OCI-LY1 (cell line): ENCODE results near the gene GPR137B.

Experiments used
- H2AFZ ChIP-seq: fragments of 200-600 bp; sonication (generic), shearing (Covaris generic); 2 replicates; pipeline ENCODE4 v1.6.0; 2014; ENCODE audit warnings: antibody characterized with exemption, mild to moderate bottlenecking, low read length
- H3F3A ChIP-seq: fragments of 200-600 bp; sonication (generic), shearing (Covaris generic); 2 replicates; pipeline ENCODE4 v1.6.0; 2014; ENCODE audit warnings: mild to moderate bottlenecking, antibody characterized with exemption, low read length, moderate library complexity; ENCODE audit not compliant: insufficient read depth
- H3K27ac ChIP-seq: fragments of 200-600 bp; sonication (generic); 2 replicates; pipeline ENCODE4 v1.5.1; 2014; ENCODE audit warnings: low read length, mixed run types, mild to moderate bottlenecking, low read depth; ENCODE audit not compliant: poor library complexity, severe bottlenecking
- H3K27me3 ChIP-seq: fragments of 200-600 bp; sonication (generic); 2 replicates; pipeline ENCODE4 v1.6.0; 2014; ENCODE audit warnings: antibody characterized with exemption, mild to moderate bottlenecking, low read length, moderate library complexity; ENCODE audit not compliant: insufficient read depth
- H3K36me3 ChIP-seq: fragments of 200-600 bp; sonication (generic); 2 replicates; pipeline ENCODE4 v1.6.1; 2014; ENCODE audit warnings: mild to moderate bottlenecking, antibody characterized with exemption, low read length, moderate library complexity, mixed read lengths; ENCODE audit not compliant: insufficient read depth
- H3K4me1 ChIP-seq: fragments of 200-600 bp; sonication (generic); 2 replicates; pipeline ENCODE4 v1.5.1; 2014; ENCODE audit warnings: mild to moderate bottlenecking, low read length, moderate library complexity; ENCODE audit not compliant: insufficient read depth, severe bottlenecking
- H3K4me2 ChIP-seq: fragments of 200-600 bp; sonication (generic), shearing (Covaris generic); 2 replicates; pipeline ENCODE4 v1.6.1; 2014; ENCODE audit warnings: low read length
- H3K4me3 ChIP-seq: fragments of 200-600 bp; sonication (generic); 2 replicates; pipeline ENCODE4 v1.5.1; 2014; ENCODE audit warnings: low read length, low read depth, mild to moderate bottlenecking, mixed read lengths; ENCODE audit not compliant: poor library complexity, severe bottlenecking
- H3K79me2 ChIP-seq: fragments of 200-600 bp; shearing (Covaris generic); 2 replicates; pipeline ENCODE4 v1.6.1; 2016; ENCODE audit warnings: mixed run types, low read length, mixed read lengths; ENCODE audit not compliant: insufficient read depth
- H3K9ac ChIP-seq: fragments of 200-600 bp; sonication (generic), shearing (Covaris generic); 2 replicates; pipeline ENCODE4 v1.6.1; 2014; ENCODE audit warnings: mild to moderate bottlenecking, low read length, mixed read lengths
- H3K9me2 ChIP-seq: fragments of 200-600 bp; sonication (generic), shearing (Covaris generic); 2 replicates; pipeline ENCODE4 v1.6.1; 2014; ENCODE audit warnings: low read depth, mild to moderate bottlenecking, low read length, mixed read lengths
- H3K9me3 ChIP-seq: fragments of 200-600 bp; shearing (Covaris generic); 2 replicates; pipeline ENCODE4 v1.6.1; 2014; ENCODE audit warnings: low read length, mixed read lengths
- H4K20me1 ChIP-seq: fragments of 200-600 bp; sonication (generic), shearing (Covaris generic); 2 replicates; pipeline ENCODE4 v1.6.0; 2016; ENCODE audit warnings: mild to moderate bottlenecking, low read length; ENCODE audit not compliant: insufficient read depth
- EZH2 ChIP-seq: fragments of 200-600 bp; sonication (generic), shearing (Covaris generic); IDR thresholded peaks from 2 replicates; pipeline ENCODE4 v1.8.0; 2017; ENCODE audit warnings: borderline replicate concordance, mixed run types, mild to moderate bottlenecking, antibody characterized with exemption, low read length, moderate library complexity, mixed read lengths
- TF ChIP-seq, protein P1 (sequence below): fragments of 200-600 bp; sonication (generic), shearing (Covaris generic); IDR thresholded peaks from 2 replicates; pipeline ENCODE4 v1.5.1; 2017; ENCODE audit warnings: mild to moderate bottlenecking, antibody characterized with exemption, low read length, moderate library complexity, mixed read lengths

Gene GPR137B

DNA sequence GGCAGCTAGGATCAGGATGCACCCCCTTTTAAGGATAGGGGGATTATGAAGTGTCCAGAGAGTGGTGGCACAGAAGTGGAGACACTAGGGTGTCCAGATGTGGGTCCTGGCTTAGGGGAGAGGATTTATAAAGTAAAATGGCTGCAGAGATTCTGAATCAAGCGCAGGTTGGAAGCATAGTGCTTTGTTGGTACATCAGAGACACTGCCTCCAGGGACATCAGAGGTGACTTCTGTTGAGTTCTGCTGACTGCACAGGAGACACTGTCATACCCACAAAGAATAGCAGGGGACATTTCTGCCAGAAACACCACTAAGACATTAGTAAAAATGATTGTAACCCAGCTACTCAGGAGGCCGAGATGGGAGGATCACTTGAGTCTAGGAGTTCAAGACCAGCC lies 16.4 kb downstream of the GPR137B start:
- Histone ChIP-seq H3F3A (no peaks in the 10 kb centered on the region), H3K4me1 (peaks cover 56% of the 10 kb centered on the region), H3K27me3 (no peaks in the 10 kb centered on the region), H3K9ac (peak overlapping the region; percentile 44), H3K79me2 (peaks cover 5% of the 10 kb centered on the region; the same call in 1 of the 2 replicates), H3K4me3 (no peak overlapping the region), H3K27ac (peak overlapping the region; percentile 81), H3K9me3 (peaks cover 14% of the 10 kb centered on the region), H3K9me2 (no peaks in the 10 kb centered on the region), H3K4me2 (peak overlapping the region; percentile 52; the same call in 1 of the 2 replicates), H2AFZ (no peak overlapping the region), H4K20me1 (no peaks in the 10 kb centered on the region), H3K36me3 (peaks cover 15% of the 10 kb centered on the region)
- TF ChIP-seq, protein P1, sequence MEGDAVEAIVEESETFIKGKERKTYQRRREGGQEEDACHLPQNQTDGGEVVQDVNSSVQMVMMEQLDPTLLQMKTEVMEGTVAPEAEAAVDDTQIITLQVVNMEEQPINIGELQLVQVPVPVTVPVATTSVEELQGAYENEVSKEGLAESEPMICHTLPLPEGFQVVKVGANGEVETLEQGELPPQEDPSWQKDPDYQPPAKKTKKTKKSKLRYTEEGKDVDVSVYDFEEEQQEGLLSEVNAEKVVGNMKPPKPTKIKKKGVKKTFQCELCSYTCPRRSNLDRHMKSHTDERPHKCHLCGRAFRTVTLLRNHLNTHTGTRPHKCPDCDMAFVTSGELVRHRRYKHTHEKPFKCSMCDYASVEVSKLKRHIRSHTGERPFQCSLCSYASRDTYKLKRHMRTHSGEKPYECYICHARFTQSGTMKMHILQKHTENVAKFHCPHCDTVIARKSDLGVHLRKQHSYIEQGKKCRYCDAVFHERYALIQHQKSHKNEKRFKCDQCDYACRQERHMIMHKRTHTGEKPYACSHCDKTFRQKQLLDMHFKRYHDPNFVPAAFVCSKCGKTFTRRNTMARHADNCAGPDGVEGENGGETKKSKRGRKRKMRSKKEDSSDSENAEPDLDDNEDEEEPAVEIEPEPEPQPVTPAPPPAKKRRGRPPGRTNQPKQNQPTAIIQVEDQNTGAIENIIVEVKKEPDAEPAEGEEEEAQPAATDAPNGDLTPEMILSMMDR: no peak
- no peak for TF ChIP-seq EZH2

DNA sequence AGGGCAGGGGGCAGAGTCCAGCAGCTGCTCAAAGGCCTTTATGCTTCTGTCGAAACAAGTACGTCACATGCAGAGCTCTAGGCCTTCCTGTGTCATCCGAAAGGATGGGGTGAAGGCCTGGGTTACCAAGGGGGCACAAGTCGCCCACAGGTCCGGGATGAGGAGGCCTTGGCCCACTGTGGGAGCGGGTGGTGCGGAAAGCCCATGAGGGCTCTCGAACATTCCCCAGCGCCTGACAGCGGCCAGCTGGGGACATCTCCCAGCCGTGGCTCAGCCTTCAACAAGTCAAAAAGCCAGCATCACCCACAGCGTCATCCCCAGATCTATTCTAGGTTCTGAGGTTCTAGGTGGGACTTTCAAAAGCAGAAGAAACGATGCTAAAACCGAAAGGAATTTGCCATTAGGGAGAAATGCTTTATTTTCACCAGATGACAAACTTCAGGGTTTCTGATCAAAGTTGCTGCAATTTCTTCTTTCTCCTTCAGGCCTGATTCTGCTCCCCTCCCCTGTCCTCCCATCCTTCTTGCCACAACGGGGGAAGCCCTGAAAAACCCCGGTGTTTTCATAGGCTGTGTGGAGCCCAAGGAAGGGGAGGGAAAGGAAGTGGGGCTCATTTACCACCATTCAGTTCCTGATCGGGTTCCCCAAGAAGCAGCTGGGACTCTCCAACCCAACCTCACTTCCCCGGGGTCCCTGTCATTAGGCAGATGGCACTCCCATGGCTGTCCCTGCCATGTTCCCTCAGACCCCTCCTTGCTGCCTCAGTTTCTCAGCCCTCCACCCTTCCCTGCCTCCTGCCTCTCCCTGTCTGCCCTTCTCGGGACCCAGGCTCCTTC lies 17.6 kb downstream of the GPR137B start:
- H3K4me2 ChIP-seq: peak overlapping the region; percentile 14; the same call in 1 of the 2 replicates
- peaks cover 2% of the 10 kb centered on the region; the same call in 1 of the 2 replicates for H3K79me2 ChIP-seq
- H3K27ac ChIP-seq: peak overlapping the region; percentile 81
- H3K36me3 ChIP-seq: peaks cover 23% of the 10 kb centered on the region
- H3K9me2 ChIP-seq: no peaks in the 10 kb centered on the region
- H4K20me1 ChIP-seq: no peaks in the 10 kb centered on the region
- TF ChIP-seq, protein P1: no peak
- no peak for TF ChIP-seq EZH2
- no peak overlapping the region for H2AFZ ChIP-seq
- no peaks in the 10 kb centered on the region for H3F3A ChIP-seq
- H3K4me3 ChIP-seq: no peak overlapping the region
- peaks cover 18% of the 10 kb centered on the region for H3K9me3 ChIP-seq
- no peaks in the 10 kb centered on the region for H3K27me3 ChIP-seq
- H3K9ac ChIP-seq: no peak overlapping the region; the same call in 1 of the 2 replicates
- H3K4me1 ChIP-seq: peaks cover 50% of the 10 kb centered on the region

DNA sequence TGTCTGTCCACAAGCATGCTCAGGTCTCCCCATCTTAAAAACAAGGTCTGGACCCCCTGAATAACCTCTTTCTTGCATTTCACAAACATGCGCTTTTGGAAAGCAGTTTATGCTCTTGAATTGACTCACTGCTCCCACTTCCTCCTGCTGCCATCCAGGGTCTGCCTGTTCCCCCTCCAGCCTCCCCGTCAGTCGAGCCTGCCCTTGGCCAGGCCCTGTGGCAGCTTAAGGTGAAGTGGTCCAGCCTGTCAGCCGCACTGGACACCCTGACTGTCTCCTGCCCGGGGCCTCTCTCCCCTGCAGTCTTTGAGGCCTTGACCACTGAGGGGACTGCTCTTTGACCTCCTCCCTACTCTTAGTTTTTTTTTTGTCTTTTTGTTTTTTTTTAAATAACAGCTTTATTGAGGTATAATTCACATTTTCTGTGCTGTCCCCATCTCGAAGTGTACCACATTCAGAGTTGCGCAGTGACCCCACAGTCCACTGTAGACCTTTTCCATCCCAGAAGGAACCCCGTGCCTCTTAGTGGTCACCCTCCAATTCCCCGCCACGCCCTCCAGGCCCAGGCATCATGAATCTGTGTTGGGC lies 18.3 kb downstream of the GPR137B start:
- H3K9ac ChIP-seq: no peak overlapping the region
- H3F3A ChIP-seq: no peaks in the 10 kb centered on the region
- H3K4me1 ChIP-seq: peaks cover 46% of the 10 kb centered on the region
- H3K4me3 ChIP-seq: no peak overlapping the region
- TF ChIP-seq EZH2: no peak
- TF ChIP-seq, protein P1: no peak
- peak overlapping the region; percentile 81 for H3K27ac ChIP-seq
- H3K27me3 ChIP-seq: no peaks in the 10 kb centered on the region
- H2AFZ ChIP-seq: no peak overlapping the region
- peaks cover 23% of the 10 kb centered on the region for H3K36me3 ChIP-seq
- no peaks in the 10 kb centered on the region for H3K9me2 ChIP-seq
- no peaks in the 10 kb centered on the region for H4K20me1 ChIP-seq
- peaks cover 2% of the 10 kb centered on the region; the same call in 1 of the 2 replicates for H3K79me2 ChIP-seq
- peaks cover 18% of the 10 kb centered on the region for H3K9me3 ChIP-seq
- H3K4me2 ChIP-seq: no peak overlapping the region
